ENCODE data around the gene HIPK2. TPM values are rescaled to one million over a fixed set of nuclear protein-coding genes. Genes with fewer than 3 reads are reported as not detected.

Gene HIPK2
- total and polyA plus RNA-seq, 2 of the 4 experiments (the other 2 are of a cell fraction): 22.0 to 27.1 TPM

- no peak overlapping the region for H3K56ac ChIP-seq (ENCODE audit: extremely low read depth, insufficient read depth, low read length)
- CTCF ChIA-PET: interaction anchor here (0.6 kb wide), 4 partner anchors 13 to 219 kb away, joined by 3 to 5 read pairs (median 4); no protein-coding TSS in a partner anchor
- H3K18ac ChIP-seq (ENCODE audit: low read depth, low read length): no peak overlapping the region
- no peaks in the 10 kb centered on the region for H3K9me3 ChIP-seq (ENCODE audit: control insufficient read depth, insufficient read depth, low read length)
- H3K23ac ChIP-seq (ENCODE audit: low read depth, low read length): no peak overlapping the region
- peaks cover 15% of the 10 kb centered on the region for H3K36me3 ChIP-seq (ENCODE audit: control insufficient read depth, insufficient read depth, low read length)
- no peak overlapping the region for H4K8ac ChIP-seq (ENCODE audit: low read depth in 2 of 2, low read length in 2 of 2)
- DNase-seq (no peak), ATAC-seq (ENCODE audit: low read depth) (peak; percentile 52; the same call in 1 of the 2 replicates)
- no peak overlapping the region for H2AK5ac ChIP-seq (ENCODE audit: low read depth, low read length)
- no peak overlapping the region for H3K9ac ChIP-seq (ENCODE audit: low read depth, low read length)
- no TSS peak for BruUV-seq (replicated peaks)
- no peak overlapping the region for H4K91ac ChIP-seq (ENCODE audit: insufficient read depth, low read depth, low read length)
- in situ Hi-C loops (cut with MboI; ENCODE audit: low sequenced_read_pairs) (no loop called here), intact Hi-C loops (cut with micrococcal nuclease) (no loop called here), dilution Hi-C loops (cut with HindIII; ENCODE audit: low sequenced_read_pairs, unreplicated experiment) (no loop called here)
- H3K4me2 ChIP-seq (ENCODE audit: low read depth, low read length): no peak overlapping the region
- H3K79me1 ChIP-seq (ENCODE audit: low read depth in 1 of 2, low read length in 2 of 2): peaks cover 0 to 34% of the 10 kb centered on the region in 2 experiments
- H3K27ac ChIP-seq (ENCODE audit: insufficient read depth, low read length): no peak overlapping the region
- no peak overlapping the region for H3K4ac ChIP-seq (ENCODE audit: low read depth, low read length)
- H3K27me3 ChIP-seq (ENCODE audit: control insufficient read depth, insufficient read depth, low read length): no peaks in the 10 kb centered on the region
- H2BK5ac ChIP-seq (ENCODE audit: low read depth, low read length, poor library complexity, severe bottlenecking): no peak overlapping the region
- no peak overlapping the region for H2BK15ac ChIP-seq (ENCODE audit: low read depth, low read length)
- TF ChIP-seq FOS (IDR thresholded peaks at IDR 0.05; ENCODE audit: low read depth, low read length) (no peak), BHLHE40 (IDR thresholded peaks at IDR 0.05; ENCODE audit: low read depth, low read length) (no peak), MAFK (IDR thresholded peaks at IDR 0.05; ENCODE audit: low read depth, low read length) (no peak), MAZ (IDR thresholded peaks at IDR 0.05; ENCODE audit: borderline replicate concordance, low read depth, low read length) (no peak)
- WGBS, 2 experiments (ENCODE audit: extremely low coverage in 2 of 2, insufficient read length in 1 of 2): no CpG with 5 or more reads among the region's 3 CpGs
- H2BK20ac ChIP-seq (ENCODE audit: low read depth, low read length): no peak overlapping the region
- H3K9me1 ChIP-seq (ENCODE audit: insufficient read depth, low read length): peaks cover 14% of the 10 kb centered on the region
- peaks cover 8% of the 10 kb centered on the region; the same call in 1 of the 2 replicates for H3K4me1 ChIP-seq (ENCODE audit: control insufficient read depth, insufficient read depth, low read length)
- H3K4me3 ChIP-seq (ENCODE audit: insufficient read depth, low read depth, low read length): no peak overlapping the region
- no peak overlapping the region for H2BK120ac ChIP-seq (ENCODE audit: low read depth, low read length)
- no peaks in the 10 kb centered on the region for H4K20me1 ChIP-seq (ENCODE audit: insufficient read depth, low read length)
- no peak overlapping the region for H3K14ac ChIP-seq (replicated peaks; ENCODE audit: low read depth, low read length)
- POLR2A ChIA-PET (ENCODE audit: unreplicated experiment): no interaction called here
- H4K5ac ChIP-seq (ENCODE audit: low read depth, low read length): no peak overlapping the region
- H2AK9ac ChIP-seq (replicated peaks; ENCODE audit: low read depth, low read length, poor library complexity): no peak overlapping the region
- H2AFZ ChIP-seq (replicated peaks; ENCODE audit: low read length, poor library complexity): no peak overlapping the region
These were observed 6.0 kb upstream of the HIPK2 start for GRCh38 chr7:139783647-139784385.

All from IMR-90 (cell line).